GM18498 (cell line): Measurements from ENCODE around the gene CREB3L1.

Source experiments
- ATAC-seq: cut with Tn5 transposase; IDR thresholded peaks from one replicate; pipeline ENCODE4 v1.9.1; 2021; ENCODE audit warnings: mild to moderate bottlenecking, moderate library complexity; ENCODE audit not compliant: unreplicated experiment

CREB3L1 gene

DNA sequence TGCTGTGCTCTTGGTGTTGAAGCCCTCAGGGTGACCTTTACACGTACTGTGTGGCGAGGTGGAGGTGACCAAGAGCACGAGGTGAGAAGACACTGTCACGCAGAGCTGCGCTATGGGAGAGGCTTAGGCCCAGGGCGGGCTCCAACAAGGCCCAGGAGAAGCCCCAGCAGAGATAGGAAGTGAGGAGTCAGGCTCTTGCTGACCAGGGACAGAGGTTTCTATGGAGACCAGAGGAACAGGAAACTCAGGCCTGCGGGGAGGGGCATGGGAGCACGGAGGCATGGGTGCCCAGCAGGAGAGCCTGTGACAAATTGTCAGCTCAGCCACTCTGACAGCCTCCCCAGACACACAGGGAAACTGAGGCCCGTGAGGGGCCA lies 85.6 kb downstream of the CREB3L1 start:
- no peak for ATAC-seq

DNA sequence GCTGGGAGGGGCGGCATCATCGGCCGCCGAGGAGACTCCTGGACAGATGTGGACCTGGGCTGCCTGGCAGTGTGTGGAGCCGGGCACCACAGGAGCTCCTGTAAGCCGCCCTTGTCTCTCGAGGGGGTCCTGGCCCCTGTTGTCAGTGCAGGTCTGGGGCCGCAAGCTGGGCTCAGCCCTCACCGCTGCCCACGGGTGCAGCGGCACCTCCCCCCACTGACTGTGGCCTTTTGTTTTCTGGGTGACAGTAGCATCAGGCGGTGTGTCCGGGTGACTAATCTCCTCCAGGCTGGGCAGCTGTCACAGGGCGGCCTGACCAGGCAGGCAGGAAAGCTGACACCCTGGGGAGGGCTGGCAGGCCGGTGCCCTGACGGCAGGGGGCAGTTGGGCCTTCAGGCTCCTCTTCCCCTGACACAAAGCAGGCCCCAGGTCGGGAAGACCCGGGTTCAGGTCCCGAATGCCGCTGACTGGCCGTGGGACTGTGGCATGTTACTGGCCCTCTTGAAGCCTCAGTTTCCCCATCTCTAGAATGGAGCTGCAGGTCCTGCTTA lies 86.1 kb downstream of the CREB3L1 start:
- ATAC-seq, result no peak

DNA sequence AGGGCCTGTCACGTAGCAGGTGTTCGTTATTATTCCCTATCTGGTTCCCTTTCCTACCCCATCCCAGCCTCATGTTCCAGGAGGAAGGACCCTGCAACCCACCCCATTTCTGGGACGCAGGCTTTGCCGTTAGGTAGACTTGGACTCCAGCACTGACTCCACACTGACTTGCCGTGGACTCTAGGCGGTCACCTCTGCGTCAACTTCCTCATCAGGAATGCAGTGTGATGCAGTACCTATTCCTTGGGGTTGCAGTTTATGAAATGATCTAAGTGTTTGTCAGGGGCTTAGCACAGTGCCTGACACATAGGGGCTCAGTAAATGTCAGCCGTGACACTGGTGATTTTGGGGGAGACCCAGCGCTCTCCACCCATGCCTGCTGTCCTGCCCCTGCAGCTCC lies 86.6 kb downstream of the CREB3L1 start:
- ATAC-seq, result no peak

DNA sequence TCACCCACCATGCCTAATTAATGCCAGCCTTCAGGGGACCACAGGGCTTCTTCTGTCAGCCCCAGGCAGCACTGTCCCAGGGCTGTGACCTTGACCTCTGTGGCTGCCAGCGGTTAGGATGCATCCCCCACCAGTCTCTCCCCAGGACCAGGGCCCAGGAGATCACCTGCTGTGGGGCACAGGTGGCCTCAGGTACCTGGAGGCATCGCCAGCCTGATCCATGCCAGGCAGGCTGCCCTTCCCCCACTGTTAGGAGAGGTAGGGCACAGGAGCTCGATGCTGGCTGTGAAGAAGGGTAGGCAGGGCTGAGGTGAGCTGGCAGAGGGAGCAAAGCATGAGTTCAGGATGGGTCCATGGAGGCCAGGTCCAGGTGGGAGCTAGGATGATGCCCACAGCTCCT lies 87.3 kb downstream of the CREB3L1 start:
- no peak for ATAC-seq

DNA sequence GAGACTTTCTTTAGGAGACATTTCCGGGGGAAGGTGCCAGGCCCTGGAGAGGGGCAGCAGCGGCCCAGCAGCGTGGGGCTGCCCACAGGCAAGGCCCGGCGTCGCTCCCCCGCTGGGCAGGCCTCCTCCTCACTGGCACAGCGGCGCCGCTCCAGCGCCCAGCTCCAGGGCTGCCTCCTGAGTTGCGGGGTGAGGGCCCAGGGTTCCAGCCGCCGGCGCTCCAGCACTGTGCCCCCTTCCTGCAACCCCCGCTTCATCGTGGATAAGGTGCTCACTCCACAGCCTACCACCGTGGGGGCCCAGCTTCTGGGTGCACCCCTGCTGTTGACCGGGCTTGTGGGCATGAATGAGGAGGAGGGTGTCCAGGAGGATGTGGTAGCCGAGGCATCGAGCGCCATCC lies 88.8 kb downstream of the CREB3L1 start:
- ATAC-seq, result no peak

DNA sequence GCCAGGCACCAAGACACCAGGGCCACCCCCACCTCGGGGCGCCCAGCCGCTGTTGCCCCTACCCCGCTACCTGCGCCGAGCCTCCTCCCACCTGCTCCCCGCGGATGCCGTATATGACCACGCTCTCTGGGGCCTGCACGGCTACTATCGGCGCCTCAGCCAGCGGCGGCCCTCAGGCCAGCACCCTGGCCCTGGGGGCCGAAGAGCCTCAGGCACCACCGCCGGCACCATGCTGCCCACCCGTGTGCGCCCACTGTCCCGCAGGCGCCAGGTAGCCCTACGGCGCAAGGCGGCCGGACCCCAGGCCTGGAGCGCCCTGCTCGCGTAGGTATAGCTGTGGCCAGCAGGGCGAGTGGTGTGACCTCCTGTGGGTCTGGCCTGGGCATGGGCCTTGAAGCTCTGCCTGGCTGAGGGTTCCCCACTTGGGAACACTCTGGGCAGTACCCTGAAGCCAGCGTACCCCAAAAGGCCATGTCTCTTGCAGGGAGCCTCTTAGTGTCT lies 89.2 kb downstream of the CREB3L1 start:
- no peak for ATAC-seq

DNA sequence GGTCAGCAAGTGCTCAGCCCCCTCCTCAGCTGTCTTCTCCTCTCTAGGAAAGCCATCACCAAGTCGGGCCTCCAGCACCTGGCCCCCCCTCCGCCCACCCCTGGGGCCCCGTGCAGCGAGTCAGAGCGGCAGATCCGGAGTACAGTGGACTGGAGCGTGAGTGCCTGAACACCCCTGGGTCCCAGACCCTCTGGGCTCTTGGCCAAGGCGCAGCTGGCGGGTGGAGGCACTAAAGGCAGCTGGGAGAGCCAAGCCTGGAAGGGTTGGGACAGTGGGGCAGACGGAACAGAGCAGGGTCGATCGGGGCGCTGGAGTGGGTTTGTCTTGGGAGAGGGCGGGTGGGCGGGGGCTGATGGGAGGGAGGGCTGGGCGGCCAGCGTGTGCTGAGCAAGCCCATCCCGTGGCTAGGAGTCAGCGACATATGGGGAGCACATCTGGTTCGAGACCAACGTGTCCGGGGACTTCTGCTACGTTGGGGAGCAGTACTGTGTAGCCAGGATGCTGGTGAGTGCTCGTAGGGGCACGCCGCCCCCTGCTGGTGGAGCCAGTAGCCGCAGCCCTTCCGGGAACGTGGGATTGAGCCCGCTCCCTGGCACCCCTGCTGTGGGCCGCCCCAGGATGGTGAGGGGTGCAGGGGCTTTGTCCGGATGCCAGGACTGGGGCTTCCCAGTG lies 89.9 kb downstream of the CREB3L1 start:
- ATAC-seq, result no peak

DNA sequence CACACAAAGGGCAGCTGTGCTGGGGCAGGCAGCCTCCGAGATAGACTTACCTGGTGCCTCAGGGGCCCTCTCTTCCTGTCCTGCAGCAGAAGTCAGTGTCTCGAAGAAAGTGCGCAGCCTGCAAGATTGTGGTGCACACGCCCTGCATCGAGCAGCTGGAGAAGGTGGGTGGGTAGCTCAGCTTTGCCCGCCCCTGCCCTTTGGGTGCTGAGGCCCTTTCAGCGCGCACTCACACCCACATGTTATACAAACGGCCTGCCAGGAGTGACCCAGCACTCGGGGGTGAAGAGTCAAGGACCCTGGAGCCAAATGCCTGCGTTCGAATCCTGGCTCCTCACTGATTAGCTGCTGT lies 90.4 kb downstream of the CREB3L1 start:
- ATAC-seq, result no peak

DNA sequence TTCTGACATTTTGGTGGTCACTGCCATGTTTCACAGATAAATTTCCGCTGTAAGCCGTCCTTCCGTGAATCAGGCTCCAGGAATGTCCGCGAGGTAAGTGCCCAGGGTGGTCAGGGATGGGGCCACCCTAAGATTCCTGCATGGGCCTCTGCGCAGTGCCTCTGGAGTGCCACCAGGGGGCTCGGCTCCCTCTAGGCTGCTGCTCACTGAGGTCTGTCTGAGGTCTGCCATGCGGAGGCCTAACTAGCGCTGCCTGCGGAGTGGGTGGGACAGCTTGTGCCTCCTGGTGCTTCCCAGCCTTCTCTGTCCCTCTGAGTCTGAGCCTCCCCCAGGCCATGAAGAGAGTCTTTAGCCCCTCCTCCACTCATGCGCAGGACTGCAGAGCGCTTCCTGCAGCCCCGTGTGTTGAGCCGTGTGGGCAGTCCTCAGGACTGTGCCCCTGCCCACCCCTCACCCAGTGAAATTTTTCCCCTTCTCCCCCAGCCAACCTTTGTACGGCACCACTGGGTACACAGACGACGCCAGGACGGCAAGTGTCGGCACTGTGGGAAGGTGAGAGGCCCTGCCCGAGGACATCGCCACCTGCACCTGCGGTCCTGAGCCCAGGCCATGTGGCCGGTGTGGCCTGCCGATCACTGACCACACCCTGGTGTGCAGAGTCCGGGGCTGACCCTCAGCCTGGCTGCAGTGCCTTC lies 92.1 kb downstream of the CREB3L1 start:
- ATAC-seq, result peak; percentile 52

DNA sequence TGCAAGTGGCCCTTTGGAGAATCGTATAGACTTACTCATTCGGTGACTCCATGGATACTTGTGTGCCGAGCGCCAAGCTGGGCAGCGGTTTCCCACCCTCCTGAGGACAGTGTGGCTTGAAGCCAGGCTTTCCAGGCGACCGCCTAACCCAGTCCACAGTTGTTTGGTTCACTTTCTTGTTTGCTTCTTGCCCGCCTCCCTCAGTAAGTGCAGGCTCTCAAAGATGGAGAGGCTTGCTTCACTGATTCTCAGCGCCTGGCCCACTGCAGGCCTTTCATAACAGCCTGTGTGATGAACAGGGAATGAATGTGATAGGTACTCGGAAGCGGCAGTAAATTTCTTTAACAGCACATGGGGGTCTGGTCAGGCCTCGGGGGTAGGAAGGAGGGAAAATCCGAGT lies 92.8 kb downstream of the CREB3L1 start:
- ATAC-seq, result no peak
